AG04450 (cell line): ENCODE data around the gene CLCN2. TPM values are rescaled to one million over a fixed set of nuclear protein-coding genes. Genes with fewer than 3 reads are reported as not detected.
A peak's percentile ranks its signal among the peaks of the same experiment; 100 is the strongest.

Source experiments
- CTCF ChIA-PET: fragments of 300-600, 350-600 bp; formaldehyde crosslinking; extraction: SDS; loops from one replicate; lab custom pipeline; 2022; ENCODE audit warnings: antibody characterized with exemption, inconsistent platforms; lab: Charles Lee
- POLR2A ChIA-PET: fragments of 350-600 bp; formaldehyde crosslinking; extraction: SDS; loops from one replicate; lab custom pipeline; 2021; ENCODE audit warnings: antibody characterized with exemption, inconsistent platforms; lab: Yijun Ruan, JAX
- DNase-seq: peaks from one replicate; pipeline ENCODE4 v3.0.0-alpha.2; 2011; ENCODE audit warnings: low read depth, low spot score
- H3K27ac ChIP-seq: one replicate; pipeline ENCODE4 v1.5.1; 2012; ENCODE audit warnings: low read depth, low read length, control low read depth
- H3K27me3 ChIP-seq: one replicate; pipeline ENCODE4 v1.6.0; 2012; ENCODE audit warnings: low read length; ENCODE audit not compliant: control insufficient read depth, insufficient read depth
- H3K4me3 ChIP-seq: 2 replicates; pipeline ENCODE4 v1.5.1; 2011; ENCODE audit warnings: mild to moderate bottlenecking, low read depth, low read length, control low read depth
- H3K9me3 ChIP-seq: 2 replicates; pipeline ENCODE4 v1.5.1; 2012; ENCODE audit warnings: low read length; ENCODE audit not compliant: control insufficient read depth, insufficient read depth
- polyA plus RNA-seq: library from polyadenylated mRNA; depleted of rRNA; stranded (reverse); fragments of >200 nt; gene quantifications from 2 replicates; pipeline ENCODE4 v1.2.3, GENCODE V29; 2011
- TF ChIP-seq, protein P1 (sequence below): IDR thresholded peaks from 2 replicates; pipeline ENCODE4 v1.5.1; 2011; ENCODE audit warnings: low read depth, low read length, control low read depth, inconsistent platforms

CLCN2 gene
- polyA plus RNA-seq, 1 experiment: 1.7 TPM

DNA sequence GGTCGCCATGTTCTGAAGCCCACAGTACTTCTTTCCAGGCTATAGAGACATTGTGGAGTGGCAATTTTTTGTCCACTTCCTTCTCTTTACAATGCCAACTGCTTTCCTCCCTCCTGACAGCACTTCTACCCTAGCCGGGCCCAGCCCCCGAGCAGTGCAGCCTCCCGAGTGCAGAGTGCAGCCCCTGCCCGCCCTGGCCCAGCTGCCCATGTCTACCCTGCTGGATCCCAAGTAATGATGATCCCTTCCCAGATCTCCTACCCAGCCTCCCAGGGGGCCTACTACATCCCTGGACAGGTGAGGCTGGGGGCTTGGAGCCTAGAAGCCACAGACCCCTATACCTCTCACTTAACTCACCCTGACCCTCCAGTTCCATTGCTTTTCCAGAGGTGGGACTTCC is 44.2 kb downstream of the CLCN2 start:
- TF ChIP-seq, protein P1, sequence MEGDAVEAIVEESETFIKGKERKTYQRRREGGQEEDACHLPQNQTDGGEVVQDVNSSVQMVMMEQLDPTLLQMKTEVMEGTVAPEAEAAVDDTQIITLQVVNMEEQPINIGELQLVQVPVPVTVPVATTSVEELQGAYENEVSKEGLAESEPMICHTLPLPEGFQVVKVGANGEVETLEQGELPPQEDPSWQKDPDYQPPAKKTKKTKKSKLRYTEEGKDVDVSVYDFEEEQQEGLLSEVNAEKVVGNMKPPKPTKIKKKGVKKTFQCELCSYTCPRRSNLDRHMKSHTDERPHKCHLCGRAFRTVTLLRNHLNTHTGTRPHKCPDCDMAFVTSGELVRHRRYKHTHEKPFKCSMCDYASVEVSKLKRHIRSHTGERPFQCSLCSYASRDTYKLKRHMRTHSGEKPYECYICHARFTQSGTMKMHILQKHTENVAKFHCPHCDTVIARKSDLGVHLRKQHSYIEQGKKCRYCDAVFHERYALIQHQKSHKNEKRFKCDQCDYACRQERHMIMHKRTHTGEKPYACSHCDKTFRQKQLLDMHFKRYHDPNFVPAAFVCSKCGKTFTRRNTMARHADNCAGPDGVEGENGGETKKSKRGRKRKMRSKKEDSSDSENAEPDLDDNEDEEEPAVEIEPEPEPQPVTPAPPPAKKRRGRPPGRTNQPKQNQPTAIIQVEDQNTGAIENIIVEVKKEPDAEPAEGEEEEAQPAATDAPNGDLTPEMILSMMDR: no peak
- ChIA-PET POLR2A (no interaction called here), CTCF (no interaction called here)

DNA sequence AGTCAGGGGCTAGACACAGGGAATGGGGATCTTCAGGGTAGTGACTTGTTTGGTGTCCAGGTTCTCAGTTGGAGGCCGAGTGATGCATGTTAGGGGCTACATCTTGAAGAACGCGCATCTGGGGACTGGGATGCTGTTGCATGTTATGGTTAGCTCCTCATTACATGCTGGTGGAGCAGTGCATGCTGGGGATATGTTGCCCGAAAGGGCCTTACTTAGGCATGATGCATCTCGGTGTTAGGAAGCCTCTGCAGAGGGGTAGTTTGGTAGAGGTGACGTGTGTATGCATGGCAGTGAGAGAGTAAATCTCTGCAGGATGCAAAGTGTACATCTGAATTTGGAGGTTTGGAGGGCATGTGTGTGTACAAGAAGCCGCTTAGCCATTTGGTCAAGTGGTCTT is 44.6 kb downstream of the CLCN2 start:
- ChIA-PET POLR2A (interaction anchor here (1.0 to 1.6 kb wide), 2 partner anchors 11 to 17 kb away, joined by 3 to 7 read pairs; no protein-coding TSS in a partner anchor), CTCF (interaction anchor here (0.7 kb wide), 1 partner anchor 55 kb away, joined by 4 read pairs; no protein-coding TSS in a partner anchor)
- TF ChIP-seq, protein P1: no peak
- DNase-seq: no peak
- Histone ChIP-seq H3K4me3 (peak overlapping the region; percentile 90), H3K9me3 (peaks cover 3% of the 10 kb centered on the region; the same call in 1 of the 2 replicates), H3K27ac (no peak overlapping the region), H3K27me3 (no peaks in the 10 kb centered on the region)

More for the DNA sequence above, 44.2 kb downstream of the CLCN2 start:
- Histone ChIP-seq H3K4me3 (peak overlapping the region; percentile 90), H3K9me3 (peaks cover 3% of the 10 kb centered on the region; the same call in 1 of the 2 replicates), H3K27me3 (no peaks in the 10 kb centered on the region), H3K27ac (no peak overlapping the region)
- no peak for DNase-seq

DNA sequence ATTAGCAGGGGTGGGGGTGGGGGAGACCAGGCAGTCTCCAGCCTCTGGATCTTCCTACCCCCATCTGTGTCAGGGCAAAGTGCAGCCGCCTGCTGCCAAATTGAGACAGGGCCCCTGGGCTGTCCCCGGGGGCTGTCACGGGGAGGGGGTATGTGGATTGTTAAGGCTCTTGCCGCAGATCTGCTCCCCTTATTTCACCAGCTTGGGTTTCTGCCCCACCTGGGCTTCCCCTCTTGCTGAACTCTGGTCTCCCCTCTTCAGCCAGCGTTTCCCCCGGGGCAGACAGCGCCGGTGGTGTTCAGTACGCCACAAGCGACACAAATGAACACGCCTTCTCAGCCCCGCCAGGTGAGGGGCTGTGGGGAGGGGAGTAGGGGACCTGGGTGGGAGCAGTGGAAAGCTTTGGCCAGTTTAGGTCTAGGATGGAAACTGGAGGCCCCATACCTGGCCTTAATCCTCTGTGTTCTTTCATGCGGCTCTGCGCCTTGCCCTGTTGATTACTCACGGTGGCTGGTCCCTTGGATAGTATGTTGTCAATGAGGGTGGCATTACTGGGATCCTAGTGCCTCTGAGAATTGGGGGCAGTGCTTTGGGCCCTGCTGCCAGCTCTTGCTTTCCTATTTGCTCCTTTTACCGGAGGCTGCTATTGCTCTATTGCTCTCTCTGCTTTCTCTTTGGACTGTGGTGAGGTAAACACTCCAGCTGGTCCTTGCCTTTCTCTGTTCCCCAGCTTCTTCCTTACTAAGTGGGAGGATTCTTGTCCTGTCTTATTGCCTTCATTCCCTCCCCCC is 45.3 kb downstream of the CLCN2 start:
- no peak for DNase-seq

DNA sequence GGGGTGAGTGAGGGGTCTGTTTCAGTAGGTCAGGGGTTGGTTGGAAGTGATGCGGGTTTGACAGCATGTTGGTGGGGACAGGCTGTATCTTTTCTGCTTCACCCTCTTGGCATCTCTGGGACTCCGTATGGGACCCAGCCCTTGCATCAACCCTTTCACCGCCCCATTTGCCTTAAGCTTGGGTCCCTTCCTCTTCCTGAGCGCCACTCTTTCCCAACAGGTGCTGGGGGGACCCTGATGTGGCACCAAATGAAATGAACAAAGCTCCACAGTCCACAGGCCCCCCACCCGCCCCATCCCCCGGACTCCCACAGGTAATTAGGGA is 45.9 kb downstream of the CLCN2 start:
- H3K4me3 ChIP-seq: peak overlapping the region; percentile 90
- ChIA-PET CTCF (no interaction called here), POLR2A (interaction anchor here (0.9 to 1.6 kb wide), 5 partner anchors 11 to 66 kb away, joined by 3 to 7 read pairs (median 3); partner anchors contain the start of genes CLCN2, EEF1AKMT4, FAM131A and POLR2H)
- peak overlapping the region; percentile 77 for H3K27ac ChIP-seq
- no peaks in the 10 kb centered on the region for H3K27me3 ChIP-seq
- peaks cover 3% of the 10 kb centered on the region; the same call in 1 of the 2 replicates for H3K9me3 ChIP-seq
- TF ChIP-seq, protein P1: no peak
- no peak for DNase-seq

More for the DNA sequence above, 45.3 kb downstream of the CLCN2 start:
- no peaks in the 10 kb centered on the region for H3K27me3 ChIP-seq
- TF ChIP-seq, protein P1: no peak
- peak overlapping the region; percentile 90 for H3K4me3 ChIP-seq
- POLR2A ChIA-PET: interaction anchor here (0.9 to 1.6 kb wide), 6 partner anchors 10 to 66 kb away, joined by 3 to 7 read pairs (median 3); partner anchors contain the start of genes CLCN2, EEF1AKMT4, FAM131A and POLR2H
- CTCF ChIA-PET: interaction anchor here (0.7 kb wide), 1 partner anchor 55 kb away, joined by 4 read pairs; no protein-coding TSS in a partner anchor
- H3K27ac ChIP-seq: peak overlapping the region; percentile 77
- peaks cover 3% of the 10 kb centered on the region; the same call in 1 of the 2 replicates for H3K9me3 ChIP-seq
